HG03135 (cell line): ENCODE measurements around the gene RNH1.

Source experiments
- ATAC-seq: cut with Tn5 transposase; IDR thresholded peaks from one replicate; pipeline ENCODE4 v1.9.1; 2021; ENCODE audit warnings: mild to moderate bottlenecking, moderate library complexity; ENCODE audit not compliant: unreplicated experiment

RNH1 gene

DNA sequence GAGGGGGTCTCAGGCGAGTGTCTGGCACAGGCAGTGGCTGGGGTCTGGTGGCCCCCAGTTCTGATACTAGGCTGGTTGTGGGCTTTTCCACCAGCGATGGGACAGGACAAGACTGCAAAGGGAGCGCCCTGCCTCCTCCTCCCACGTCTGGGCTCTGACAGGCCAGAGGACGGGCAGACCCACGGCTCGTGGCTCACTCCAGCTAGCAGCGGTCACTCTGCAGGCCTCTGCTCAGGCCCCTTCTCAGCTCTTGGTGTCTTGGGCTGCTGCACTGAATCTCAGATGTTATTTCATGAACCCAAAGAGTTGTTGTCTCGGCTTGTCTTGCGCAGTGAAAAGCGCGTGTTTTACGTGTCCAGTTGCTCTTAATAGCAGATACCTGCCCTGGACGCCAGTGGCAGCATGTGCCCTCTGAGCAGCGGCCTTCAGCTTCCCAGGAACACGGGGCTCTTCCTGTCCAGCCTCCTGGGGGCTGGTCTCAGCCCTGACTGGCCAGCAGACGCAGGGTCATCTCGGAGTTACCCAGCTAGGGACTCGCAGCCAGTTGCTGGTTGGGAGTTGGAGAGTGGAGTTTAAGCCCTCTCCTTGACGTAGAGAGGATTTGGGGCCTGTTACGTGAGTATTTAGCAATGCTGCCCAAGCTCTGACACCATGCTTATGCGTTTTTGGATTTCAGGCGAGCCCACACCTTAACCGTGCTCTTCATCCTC, 47.4 kb downstream of the RNH1 start:
- no peak for ATAC-seq

- ATAC-seq: no peak
Observed at GRCh38 chr11:457111-457760, 49.8 kb downstream of the RNH1 start.

- no peak for ATAC-seq
Observed at GRCh38 chr11:456533-456932, 50.5 kb downstream of the RNH1 start.

DNA sequence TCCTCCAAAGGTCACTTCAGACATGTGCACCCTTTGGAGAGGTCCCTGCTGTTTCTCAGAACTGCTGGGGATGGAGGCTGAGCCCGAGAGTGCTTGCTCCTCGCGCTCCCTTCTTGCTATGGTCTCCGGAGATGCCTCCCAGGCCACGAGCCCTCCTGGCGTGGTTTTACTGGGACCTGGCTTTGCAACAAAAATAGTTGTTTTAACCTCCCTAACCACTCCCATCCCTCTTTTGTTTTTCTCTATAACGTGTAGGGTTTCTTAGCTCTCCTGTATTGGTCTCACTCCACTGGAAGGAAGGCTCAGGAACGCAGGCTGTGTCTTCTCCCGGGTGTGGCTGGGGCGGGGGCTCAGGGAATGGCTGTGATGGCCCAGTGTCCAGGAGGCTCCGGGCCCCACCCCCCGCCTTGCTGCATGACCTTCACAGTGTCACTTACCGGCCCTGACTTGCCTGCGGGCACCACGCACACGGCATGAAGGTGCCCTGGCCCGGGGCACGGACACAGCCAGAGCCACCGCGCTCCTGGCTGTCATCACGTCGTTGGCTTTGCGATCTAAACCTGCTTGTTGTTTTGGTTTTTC, 51.4 kb downstream of the RNH1 start:
- ATAC-seq: no peak

GRCh38 chr11:454801-455565, 52.1 kb downstream of the RNH1 start:
- no peak for ATAC-seq

DNA sequence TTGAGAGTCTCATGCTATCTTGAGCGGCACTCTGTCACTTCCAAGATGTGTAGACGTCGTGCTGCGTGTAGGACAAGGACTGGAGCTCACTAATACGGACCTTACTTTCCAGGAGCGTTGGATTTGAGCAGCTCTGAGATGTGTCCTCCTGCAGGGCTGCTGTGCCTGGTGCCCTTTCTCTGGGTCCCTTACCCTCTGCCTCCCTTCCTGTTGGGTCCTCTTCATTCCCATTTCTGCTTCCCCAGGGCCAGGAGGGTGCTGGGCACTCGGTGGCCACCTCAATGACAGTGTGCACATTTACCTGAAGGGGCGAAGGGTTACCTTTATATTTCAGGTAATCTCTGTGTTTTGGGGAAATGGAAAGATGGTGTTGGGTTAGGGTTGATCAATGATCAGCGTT, 53.0 kb downstream of the RNH1 start:
- no peak for ATAC-seq

GRCh38 chr11:453564-453963, 53.5 kb downstream of the RNH1 start:
- no peak for ATAC-seq

- no peak for ATAC-seq
Observed at GRCh38 chr11:452916-453527, 54.0 kb downstream of the RNH1 start.

- ATAC-seq: no peak
Observed at GRCh38 chr11:452203-452744, 54.8 kb downstream of the RNH1 start.

- ATAC-seq: no peak
Observed at GRCh38 chr11:451738-452137, 55.3 kb downstream of the RNH1 start.

DNA sequence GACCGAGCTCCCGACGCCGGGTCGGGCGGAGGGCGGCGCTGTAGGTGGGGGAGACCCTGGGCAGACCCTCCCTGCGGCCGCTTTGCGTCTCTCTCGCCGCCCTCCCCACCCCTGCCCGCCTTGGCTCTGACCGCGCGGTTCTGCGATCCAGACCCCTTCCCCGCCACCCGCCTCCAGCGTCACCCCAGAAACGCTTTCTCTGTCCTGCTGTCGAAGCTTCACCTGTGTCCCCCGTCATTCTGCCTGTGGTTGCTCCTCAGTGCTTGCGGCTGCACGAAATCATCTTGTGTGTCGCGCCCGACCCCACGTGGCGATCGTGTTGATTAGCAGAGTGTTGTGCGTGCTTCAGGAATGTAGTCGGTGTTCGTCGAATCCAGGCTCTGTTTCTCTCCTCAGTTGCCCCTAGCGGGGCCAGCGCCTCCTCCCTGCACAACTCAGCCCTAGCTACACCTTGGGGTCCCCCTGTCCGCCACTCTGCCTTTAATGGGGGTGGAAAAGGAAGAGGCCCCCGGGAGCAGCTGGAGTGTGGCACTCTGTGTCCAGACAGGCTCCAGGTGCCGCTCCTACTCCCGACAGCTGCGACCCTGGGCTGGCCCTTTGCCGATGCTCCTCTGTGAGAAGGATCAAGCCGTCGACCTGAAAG, 56.1 kb downstream of the RNH1 start:
- ATAC-seq: no peak

DNA sequence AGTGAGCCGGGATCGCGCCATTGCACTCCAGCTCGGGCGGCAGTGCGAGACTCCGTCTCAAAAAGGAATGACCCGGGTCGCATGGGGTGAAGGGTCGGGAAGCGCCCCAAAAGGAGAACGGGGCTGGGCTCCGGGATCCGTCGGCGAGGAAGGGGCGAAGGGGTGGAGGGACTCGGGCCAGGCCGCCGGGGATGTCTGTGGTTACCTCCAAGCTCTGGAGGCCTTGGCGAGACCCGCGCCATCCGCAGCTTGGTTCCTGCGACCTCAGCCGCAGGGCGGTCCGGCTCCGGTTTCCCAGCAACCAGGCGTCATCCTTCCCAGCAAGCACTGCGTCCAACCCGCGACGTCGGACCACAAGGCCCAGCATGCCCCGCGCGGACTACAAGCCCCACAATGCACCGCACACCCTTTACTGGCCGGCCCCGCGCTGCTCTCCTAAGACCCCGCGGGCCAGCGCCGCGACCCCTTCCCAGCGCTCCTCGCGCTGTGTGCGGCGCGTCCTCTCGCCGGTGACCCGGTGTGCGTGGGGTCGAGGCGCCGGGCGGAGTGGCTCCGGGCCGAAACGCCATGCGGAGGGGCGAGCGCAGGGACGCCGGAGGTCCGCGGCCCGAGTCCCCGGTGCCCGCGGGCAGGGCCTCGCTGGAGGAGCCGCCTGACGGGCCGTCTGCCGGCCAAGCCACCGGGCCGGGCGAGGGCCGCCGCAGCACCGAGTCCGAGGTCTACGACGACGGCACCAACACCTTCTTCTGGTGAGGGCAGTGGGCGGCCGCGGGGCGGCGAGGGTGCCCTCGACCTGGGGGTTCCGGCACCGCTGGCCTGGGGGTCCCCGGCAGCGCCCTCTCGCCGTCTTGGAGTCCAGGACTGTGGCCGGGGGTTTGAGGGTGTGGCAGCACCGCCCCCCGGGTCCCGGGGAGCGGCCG, 56.9 kb downstream of the RNH1 start, which contains the start of gene PTDSS2:
TSS of gene PTDSS2 (plus strand) at position 391 of the 920 bp plus-strand sequence. CDS start at position 568, 177 bp downstream.
- ATAC-seq: peak; percentile 66

GRCh38 chr11:447923-448731, 58.9 kb downstream of the RNH1 start:
- ATAC-seq: peak; percentile 54

DNA sequence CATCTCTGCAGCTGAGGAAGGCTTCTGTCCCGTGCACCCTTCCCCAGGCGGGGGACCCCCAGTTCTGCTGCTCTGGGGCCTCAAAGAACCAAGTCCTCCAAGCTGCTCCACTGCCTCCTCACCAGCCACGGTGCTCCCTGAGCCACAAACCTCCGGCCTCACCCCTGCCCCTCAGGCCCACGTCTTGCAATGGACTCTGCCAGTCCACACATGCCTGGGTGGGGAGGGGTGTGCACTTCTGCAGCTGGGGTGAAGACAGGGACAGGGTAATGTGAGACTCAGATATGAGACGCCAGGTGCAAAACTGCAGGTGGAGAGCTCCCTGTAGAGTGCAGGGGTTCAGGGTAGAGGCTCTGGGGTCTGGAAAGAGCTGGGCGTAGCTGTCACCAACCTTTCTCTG, 60.2 kb downstream of the RNH1 start:
- ATAC-seq: no peak

DNA sequence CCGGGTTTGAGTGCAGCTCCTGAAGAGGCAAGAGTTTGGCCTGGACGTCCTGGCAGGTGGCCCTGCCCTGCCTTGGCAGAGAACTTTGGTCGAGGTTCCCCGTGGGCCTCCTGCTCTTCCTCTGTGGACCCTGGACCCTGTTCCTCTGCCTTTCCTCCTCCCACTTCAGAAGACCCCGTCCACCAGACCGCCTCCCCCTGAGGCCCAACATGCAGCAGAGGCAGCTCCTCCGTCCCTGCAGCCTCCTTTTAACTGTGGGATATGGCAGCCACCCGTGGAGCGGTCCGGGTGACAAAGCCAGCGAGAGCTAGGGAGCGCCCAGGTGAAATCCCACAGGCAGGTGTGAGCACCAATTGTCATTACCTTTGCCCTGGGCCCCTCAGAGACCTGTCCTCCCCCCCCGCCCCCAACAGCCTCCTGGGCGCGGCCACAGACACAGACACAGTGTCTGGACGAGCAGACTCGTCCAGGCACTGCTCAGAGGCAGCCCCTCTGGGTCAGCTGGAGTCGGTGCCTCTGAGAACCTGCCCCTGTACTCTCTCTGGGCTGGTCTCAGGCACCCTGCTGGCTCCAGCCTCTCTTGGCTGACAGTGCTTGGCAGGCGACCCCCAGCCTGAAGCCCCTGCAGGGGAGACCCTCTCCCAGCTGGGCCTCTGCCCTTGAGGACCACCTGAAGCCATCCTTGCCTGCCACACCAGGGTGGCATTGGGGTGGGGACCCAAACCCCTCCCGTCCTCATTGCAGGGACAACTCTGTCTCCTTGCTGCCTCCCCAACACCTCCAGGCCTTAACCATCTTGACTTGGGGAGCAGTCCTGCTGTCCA, 61.1 kb downstream of the RNH1 start:
- no peak for ATAC-seq
